ENCODE measurements around the gene EPHB1.

The EPHB1 gene

GRCh38 chr3:135161425-135161824, 366.4 kb downstream of the EPHB1 start:
- no peak for DNase-seq (ENCODE audit: low read depth in 2 of 2)

GRCh38 chr3:135163701-135164100, 368.6 kb downstream of the EPHB1 start:
- DNase-seq (ENCODE audit: low read depth in 2 of 2) = no peak

- no peak for DNase-seq (ENCODE audit: low read depth in 2 of 2)
Measured at GRCh38 chr3:135165260-135165659, 370.2 kb downstream of the EPHB1 start.

- DNase-seq (ENCODE audit: low read depth in 2 of 2) = no peak
Measured at GRCh38 chr3:135166266-135166825, 371.3 kb downstream of the EPHB1 start.

GRCh38 chr3:135168822-135169221, 373.8 kb downstream of the EPHB1 start:
- DNase-seq (ENCODE audit: low read depth in 2 of 2) = no peak

GRCh38 chr3:135169651-135170050, 374.6 kb downstream of the EPHB1 start:
- DNase-seq (ENCODE audit: low read depth in 2 of 2) = no peak

GRCh38 chr3:135170732-135171131, 375.7 kb downstream of the EPHB1 start:
- DNase-seq (ENCODE audit: low read depth in 2 of 2) = no peak

GRCh38 chr3:135172191-135172869, 377.3 kb downstream of the EPHB1 start:
- DNase-seq (ENCODE audit: low read depth in 2 of 2) = no peak

GRCh38 chr3:135175728-135176277, 380.7 kb downstream of the EPHB1 start:
- DNase-seq (ENCODE audit: low read depth in 2 of 2) = no peak

- DNase-seq (ENCODE audit: low read depth in 2 of 2) = no peak
Measured at GRCh38 chr3:135176881-135177280, 381.8 kb downstream of the EPHB1 start.

- DNase-seq (ENCODE audit: low read depth in 2 of 2) = no peak
Measured at GRCh38 chr3:135178566-135178965, 383.5 kb downstream of the EPHB1 start.

- no peak for DNase-seq (ENCODE audit: low read depth in 2 of 2)
Measured at GRCh38 chr3:135181408-135181807, 386.3 kb downstream of the EPHB1 start.

GRCh38 chr3:135182364-135182998, 387.4 kb downstream of the EPHB1 start:
- DNase-seq (ENCODE audit: low read depth in 2 of 2) = no peak

GRCh38 chr3:135190658-135191057, 395.6 kb downstream of the EPHB1 start:
- DNase-seq (ENCODE audit: low read depth in 2 of 2) = no peak

- DNase-seq (ENCODE audit: low read depth in 2 of 2) = no peak
Measured at GRCh38 chr3:135191708-135192107, 396.6 kb downstream of the EPHB1 start.

- DNase-seq (ENCODE audit: low read depth in 2 of 2) = no peak
Measured at GRCh38 chr3:135192929-135193328, 397.9 kb downstream of the EPHB1 start.

GRCh38 chr3:135197246-135197645, 402.2 kb downstream of the EPHB1 start:
- DNase-seq (ENCODE audit: low read depth in 2 of 2) = no peak

- DNase-seq (ENCODE audit: low read depth in 2 of 2) = no peak
Measured at GRCh38 chr3:135197856-135198255, 402.8 kb downstream of the EPHB1 start.

GRCh38 chr3:135199137-135199536, 404.1 kb downstream of the EPHB1 start:
- no peak for DNase-seq (ENCODE audit: low read depth in 2 of 2)

GRCh38 chr3:135203026-135203425, 408.0 kb downstream of the EPHB1 start:
- no peak for DNase-seq (ENCODE audit: low read depth in 2 of 2)

GRCh38 chr3:135213213-135213612, 418.2 kb downstream of the EPHB1 start:
- DNase-seq (ENCODE audit: low read depth in 2 of 2) = no peak

GRCh38 chr3:135213822-135214221, 418.8 kb downstream of the EPHB1 start:
- no peak for DNase-seq (ENCODE audit: low read depth in 2 of 2)

GRCh38 chr3:135214400-135214799, 419.3 kb downstream of the EPHB1 start:
- DNase-seq (ENCODE audit: low read depth in 2 of 2) = no peak

All from stimulated activated CD4-positive, alpha-beta T cell treated with anti-CD3 and anti-CD28 coated beads, Interleukin-1b, Interleukin-23, amount 100 ng/mL, for 4 hours (primary cell).